Measurements from ENCODE around the gene TMBIM6. TPM values are rescaled to one million over a fixed set of nuclear protein-coding genes. Genes with fewer than 3 reads are reported as not detected.

Gene TMBIM6
- total RNA-seq, 4 donors from 2014 or later = 201 to 298 (median 263) TPM

DNA sequence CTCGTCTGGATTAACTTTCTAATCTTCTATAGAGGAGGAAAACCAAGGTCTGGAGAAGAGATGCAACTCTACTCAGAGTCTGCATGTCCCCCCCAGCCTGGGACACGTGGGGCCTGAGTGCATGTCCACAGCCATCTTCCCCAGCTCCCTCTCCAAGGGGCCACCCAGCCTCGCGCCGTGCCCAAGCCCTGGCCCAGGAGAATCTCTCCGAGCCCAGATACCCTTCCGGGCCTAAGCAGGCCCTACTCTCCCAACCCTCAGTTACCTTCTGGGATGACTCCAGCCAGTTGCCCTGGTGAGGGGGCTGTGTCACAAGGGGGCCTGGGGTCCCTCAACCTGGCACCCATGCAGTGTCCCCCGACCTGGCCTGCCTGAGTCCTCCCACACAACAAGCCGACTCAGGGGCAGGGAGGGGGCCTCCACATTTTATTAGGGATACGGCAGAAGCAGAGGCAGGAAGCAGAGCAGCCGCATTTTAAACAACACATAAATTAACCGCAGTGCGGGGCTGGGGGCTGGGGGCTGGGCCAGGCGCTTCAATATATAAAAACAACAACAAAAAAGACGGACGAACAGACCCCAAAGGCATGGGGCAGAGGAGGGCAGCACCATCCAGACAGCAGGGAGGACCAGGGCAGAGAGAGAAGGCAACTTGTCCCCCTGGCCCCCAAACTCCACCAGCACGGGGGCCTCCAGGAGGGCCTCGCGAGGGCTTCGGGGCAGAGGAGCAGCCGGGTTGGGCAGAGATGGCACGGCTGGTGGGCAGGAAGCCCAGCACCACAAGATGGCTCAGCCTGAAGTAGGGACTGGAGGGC is 49.6 kb downstream of the TMBIM6 start:
- no peak overlapping the region for H3K27ac ChIP-seq
- TF ChIP-seq, protein P1, sequence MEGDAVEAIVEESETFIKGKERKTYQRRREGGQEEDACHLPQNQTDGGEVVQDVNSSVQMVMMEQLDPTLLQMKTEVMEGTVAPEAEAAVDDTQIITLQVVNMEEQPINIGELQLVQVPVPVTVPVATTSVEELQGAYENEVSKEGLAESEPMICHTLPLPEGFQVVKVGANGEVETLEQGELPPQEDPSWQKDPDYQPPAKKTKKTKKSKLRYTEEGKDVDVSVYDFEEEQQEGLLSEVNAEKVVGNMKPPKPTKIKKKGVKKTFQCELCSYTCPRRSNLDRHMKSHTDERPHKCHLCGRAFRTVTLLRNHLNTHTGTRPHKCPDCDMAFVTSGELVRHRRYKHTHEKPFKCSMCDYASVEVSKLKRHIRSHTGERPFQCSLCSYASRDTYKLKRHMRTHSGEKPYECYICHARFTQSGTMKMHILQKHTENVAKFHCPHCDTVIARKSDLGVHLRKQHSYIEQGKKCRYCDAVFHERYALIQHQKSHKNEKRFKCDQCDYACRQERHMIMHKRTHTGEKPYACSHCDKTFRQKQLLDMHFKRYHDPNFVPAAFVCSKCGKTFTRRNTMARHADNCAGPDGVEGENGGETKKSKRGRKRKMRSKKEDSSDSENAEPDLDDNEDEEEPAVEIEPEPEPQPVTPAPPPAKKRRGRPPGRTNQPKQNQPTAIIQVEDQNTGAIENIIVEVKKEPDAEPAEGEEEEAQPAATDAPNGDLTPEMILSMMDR (IDR thresholded peaks at IDR 0.05) = no peak
- no peak for TF ChIP-seq POLR2A (IDR thresholded peaks at IDR 0.05)
- H3K36me3 ChIP-seq = no peaks in the 10 kb centered on the region
- intact Hi-C loops (cut with DNase I; ENCODE audit: low total_unique reads) = no loop called here
- no peak for DNase-seq
- no peak overlapping the region for H3K4me3 ChIP-seq
- H3K27me3 ChIP-seq = no peaks in the 10 kb centered on the region
- no peaks in the 10 kb centered on the region for H3K4me1 ChIP-seq
- H3K9me3 ChIP-seq = no peaks in the 10 kb centered on the region

DNA sequence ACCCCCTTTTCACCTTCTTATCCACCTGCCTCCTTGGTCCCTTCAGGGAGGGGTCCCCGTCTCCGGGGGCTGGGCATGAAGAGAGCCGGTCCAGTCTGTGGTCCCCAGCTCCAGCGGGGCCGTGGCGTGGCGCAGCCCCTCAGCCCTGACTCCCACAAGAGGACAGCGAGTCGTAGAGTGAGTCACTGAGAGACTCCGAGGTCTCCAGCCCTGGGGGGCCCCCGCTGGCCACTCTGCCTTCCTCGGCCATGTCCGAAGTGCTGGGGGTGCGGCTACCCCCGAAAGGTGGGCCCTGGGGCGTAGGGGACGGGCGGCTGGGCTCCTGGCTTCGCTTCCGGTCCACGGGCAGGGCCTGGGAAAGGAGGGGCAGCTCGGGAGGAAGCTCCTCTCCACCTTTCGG is 50.3 kb downstream of the TMBIM6 start:
- H3K9me3 ChIP-seq = no peaks in the 10 kb centered on the region
- H3K27me3 ChIP-seq = no peaks in the 10 kb centered on the region
- no peaks in the 10 kb centered on the region for H3K4me1 ChIP-seq
- no peak for TF ChIP-seq POLR2A (IDR thresholded peaks at IDR 0.05)
- TF ChIP-seq, protein P1 (IDR thresholded peaks at IDR 0.05) = no peak
- no peak for DNase-seq
- no peak overlapping the region for H3K27ac ChIP-seq
- intact Hi-C loops (cut with DNase I; ENCODE audit: low total_unique reads) = no loop called here
- no peaks in the 10 kb centered on the region for H3K36me3 ChIP-seq
- no peak overlapping the region for H3K4me3 ChIP-seq

DNA sequence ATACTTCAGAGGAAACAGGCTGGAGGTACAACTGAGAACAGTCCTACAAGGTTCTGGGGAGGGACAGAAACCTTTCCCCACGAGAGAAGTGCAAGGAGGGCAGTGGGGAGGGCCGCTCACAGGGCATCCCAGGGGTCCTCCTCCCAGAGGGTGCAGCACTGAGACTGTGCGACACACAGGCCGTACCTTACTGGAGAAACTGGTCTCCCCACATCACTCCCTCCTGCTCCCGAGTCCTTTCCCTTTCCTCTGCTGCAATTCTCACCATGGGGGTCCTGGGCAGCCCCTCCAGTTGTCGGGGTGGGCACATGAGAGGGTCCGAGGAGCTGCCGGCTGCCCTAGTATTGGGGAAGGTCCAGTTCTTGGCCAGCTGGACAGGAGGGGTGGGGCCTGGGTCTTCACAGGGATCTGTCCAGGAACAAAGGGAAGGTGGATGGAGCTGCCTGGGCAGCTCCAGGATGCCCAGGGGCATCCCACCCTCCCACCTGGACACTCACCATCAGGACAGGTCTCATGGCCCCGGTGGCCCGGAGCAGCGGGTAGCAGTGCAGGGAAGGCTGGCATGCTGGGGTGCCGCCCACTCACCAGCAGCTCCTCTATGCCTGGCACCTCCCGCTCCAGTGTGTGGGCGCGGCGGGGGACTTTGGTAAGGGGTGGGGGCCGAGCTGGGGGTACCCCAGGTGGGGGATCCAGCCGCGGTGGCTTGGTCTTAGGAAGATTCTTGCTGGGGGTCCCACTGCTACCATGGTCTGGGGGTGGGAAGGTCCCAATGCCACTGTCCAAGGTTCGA is 51.0 kb downstream of the TMBIM6 start:
- no peak overlapping the region for H3K27ac ChIP-seq
- H3K9me3 ChIP-seq = no peaks in the 10 kb centered on the region
- H3K4me1 ChIP-seq = no peaks in the 10 kb centered on the region
- DNase-seq = no peak
- TF ChIP-seq POLR2A (IDR thresholded peaks at IDR 0.05) = no peak
- TF ChIP-seq, protein P1 (IDR thresholded peaks at IDR 0.05) = no peak
- intact Hi-C loops (cut with DNase I; ENCODE audit: low total_unique reads) = no loop called here
- no peak overlapping the region for H3K4me3 ChIP-seq
- H3K36me3 ChIP-seq = no peaks in the 10 kb centered on the region
- H3K27me3 ChIP-seq = no peaks in the 10 kb centered on the region

DNA sequence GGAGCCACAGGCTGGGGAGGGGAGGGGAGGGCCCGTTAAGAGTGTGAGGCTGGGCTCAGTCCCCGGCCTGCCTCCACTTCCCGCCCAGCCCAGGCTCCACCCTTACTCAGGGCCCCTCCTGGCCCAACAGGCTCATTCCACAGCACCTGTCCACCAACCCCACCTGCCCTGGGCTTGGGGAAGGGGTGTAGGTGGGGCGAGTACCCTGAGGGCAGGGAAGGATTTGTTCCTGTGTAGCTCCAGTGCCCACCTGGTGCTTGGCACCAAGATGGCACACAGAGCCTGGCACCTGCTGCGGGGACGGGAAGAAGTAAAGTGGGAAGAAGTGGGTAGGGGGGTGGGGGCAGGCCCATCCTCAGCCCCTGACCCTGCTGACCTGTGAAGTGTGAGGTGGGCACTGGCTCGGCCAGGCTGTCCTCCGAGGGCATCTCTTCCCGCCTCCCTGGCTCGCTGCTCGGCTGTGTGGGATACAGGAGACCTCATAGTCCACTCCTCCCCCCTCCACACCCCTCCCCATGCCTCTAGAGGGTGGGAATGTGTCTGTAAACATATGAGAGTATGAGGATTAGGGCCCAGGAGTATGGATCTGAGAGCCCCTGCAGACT is 51.7 kb downstream of the TMBIM6 start:
- TF ChIP-seq, protein P1 (IDR thresholded peaks at IDR 0.05) = no peak
- TF ChIP-seq POLR2A (IDR thresholded peaks at IDR 0.05) = no peak
- Histone ChIP-seq H3K27me3 (no peaks in the 10 kb centered on the region), H3K36me3 (no peaks in the 10 kb centered on the region), H3K9me3 (no peaks in the 10 kb centered on the region), H3K27ac (no peak overlapping the region), H3K4me3 (no peak overlapping the region), H3K4me1 (no peaks in the 10 kb centered on the region)
- DNase-seq = no peak
- intact Hi-C loops (cut with DNase I; ENCODE audit: low total_unique reads) = no loop called here

DNA sequence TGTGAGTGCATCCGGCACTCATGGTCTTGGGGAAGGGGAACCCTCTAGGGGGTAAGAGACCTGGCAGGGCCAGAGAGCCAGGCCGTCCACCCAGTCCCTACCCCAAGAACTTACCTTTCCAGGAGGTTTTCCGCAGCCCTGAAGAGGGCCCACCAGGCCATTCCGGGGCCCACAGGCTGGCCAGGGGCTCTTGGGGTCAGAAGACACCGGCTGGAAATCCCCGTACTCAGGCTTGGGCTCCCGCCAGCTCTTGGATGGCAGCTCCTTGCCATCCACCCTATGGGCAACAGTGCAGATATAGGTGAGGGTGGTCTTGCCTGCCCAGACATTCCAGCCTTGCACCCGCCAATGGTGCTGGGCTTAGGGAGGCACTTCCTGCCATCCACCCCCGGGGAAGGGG is 52.3 kb downstream of the TMBIM6 start:
- no peaks in the 10 kb centered on the region for H3K4me1 ChIP-seq
- no peaks in the 10 kb centered on the region for H3K27me3 ChIP-seq
- TF ChIP-seq POLR2A (IDR thresholded peaks at IDR 0.05) = no peak
- TF ChIP-seq, protein P1 (IDR thresholded peaks at IDR 0.05) = no peak
- H3K4me3 ChIP-seq = no peak overlapping the region
- intact Hi-C loops (cut with DNase I; ENCODE audit: low total_unique reads) = no loop called here
- no peaks in the 10 kb centered on the region for H3K9me3 ChIP-seq
- H3K36me3 ChIP-seq = no peaks in the 10 kb centered on the region
- H3K27ac ChIP-seq = no peak overlapping the region
- DNase-seq = no peak
